ENCODE results near the gene THUMPD3. TPM values are rescaled to one million over a fixed set of nuclear protein-coding genes. Genes with fewer than 3 reads are reported as not detected.

Gene THUMPD3
- total and polyA plus RNA-seq, 2 of the 13 experiments (the other 11 are each of a cell fraction or from before 2014, with no cell fraction given) = 31.2 to 44.1 TPM

- TF ChIP-seq POLR2G (IDR thresholded peaks at IDR 0.05; ENCODE audit: low read depth, low read length) (peak; percentile 79; the same call in 1 of the 2 replicates), ZNF234 (CRISPR knock-in tag; conservative IDR thresholded peaks at IDR 0.05) (0 out of 2 replicates have a peak, but pooled peaks have one; percentile 66), TEAD3 (CRISPR knock-in tag; optimal IDR thresholded peaks at IDR 0.05; ENCODE audit: borderline replicate concordance) (no peak), ZNF850 (CRISPR knock-in tag; conservative IDR thresholded peaks at IDR 0.05) (no peak), ZFY (CRISPR knock-in tag; IDR thresholded peaks at IDR 0.05) (peak; percentile 70; the same call in 1 of the 2 replicates), TAF15 (IDR thresholded peaks at IDR 0.05; ENCODE audit: low read depth, low read length, poor library complexity, severe bottlenecking) (no peak), CREB1 (IDR thresholded peaks at IDR 0.05) (peak; percentile 88), CREB1 (CRISPR knock-in tag; IDR thresholded peaks at IDR 0.05) (peak; percentile 92), ZNF205 (CRISPR knock-in tag; IDR thresholded peaks at IDR 0.05) (no peak), ZMYM2 (CRISPR knock-in tag; IDR thresholded peaks at IDR 0.05) (no peak), CBX5 (CRISPR knock-in tag; IDR thresholded peaks at IDR 0.05; ENCODE audit: borderline replicate concordance) (no peak; the same call in 1 of the 2 replicates), ZNF616 (CRISPR knock-in tag; IDR thresholded peaks at IDR 0.05; ENCODE audit: low read depth) (0 out of 2 replicates have a peak, but pooled peaks have one; percentile 37), CHD4 (IDR thresholded peaks at IDR 0.05; ENCODE audit: borderline replicate concordance, low read length) (no peak), UBTF (CRISPR knock-in tag; IDR thresholded peaks at IDR 0.05) (0 out of 2 replicates have a peak, but pooled peaks have one; percentile 21), MED8 (CRISPR knock-in tag; IDR thresholded peaks at IDR 0.05; ENCODE audit: insufficient replicate concordance) (no peak), ZNF230 (CRISPR knock-in tag; IDR thresholded peaks at IDR 0.05) (no peak), ZNF136 (CRISPR knock-in tag; IDR thresholded peaks at IDR 0.05; ENCODE audit: low read depth) (no peak; the same call in none of the 2 replicates), ZKSCAN5 (CRISPR knock-in tag; IDR thresholded peaks at IDR 0.05) (no peak), ZSCAN21 (CRISPR knock-in tag; IDR thresholded peaks at IDR 0.05; ENCODE audit: borderline replicate concordance) (peak; percentile 48; the same call in 1 of the 2 replicates), ONECUT2 (CRISPR knock-in tag; IDR thresholded peaks at IDR 0.05) (no peak), AGO1 (IDR thresholded peaks at IDR 0.05; ENCODE audit: low read depth, low read length, poor library complexity, severe bottlenecking) (peak; percentile 82), ETV6 (CRISPR knock-in tag; conservative IDR thresholded peaks at IDR 0.05) (no peak), ZC3H4 (CRISPR knock-in tag; IDR thresholded peaks at IDR 0.05; ENCODE audit: borderline replicate concordance) (peak; percentile 90; the same call in 1 of the 2 replicates), DDIT3 (CRISPR knock-in tag; IDR thresholded peaks at IDR 0.05) (no peak), MXD4 (CRISPR knock-in tag; IDR thresholded peaks at IDR 0.05) (peak; percentile 27; the same call in 1 of the 2 replicates), ZBTB1 (CRISPR knock-in tag; IDR thresholded peaks at IDR 0.05; ENCODE audit: borderline replicate concordance) (no peak), PATZ1 (CRISPR knock-in tag; IDR thresholded peaks at IDR 0.05) (peak; percentile 90)
These were observed 33.9 kb downstream of the THUMPD3 start (continued) for GRCh38 chr3:9396632-9397331.

Measured in HepG2 (cell line).